GM04503 (cell line): ENCODE results near the gene PAF1.
"Not testable (repeated sequence)": the region's sequence is repeated elsewhere in the genome, so short reads cannot be mapped to it uniquely, and the experiment has no call there.

Source experiments
- DNase-seq: peaks from one replicate; pipeline ENCODE4 v3.0.0-alpha.2; 2012; ENCODE audit warnings: low read depth

The PAF1 gene

DNA sequence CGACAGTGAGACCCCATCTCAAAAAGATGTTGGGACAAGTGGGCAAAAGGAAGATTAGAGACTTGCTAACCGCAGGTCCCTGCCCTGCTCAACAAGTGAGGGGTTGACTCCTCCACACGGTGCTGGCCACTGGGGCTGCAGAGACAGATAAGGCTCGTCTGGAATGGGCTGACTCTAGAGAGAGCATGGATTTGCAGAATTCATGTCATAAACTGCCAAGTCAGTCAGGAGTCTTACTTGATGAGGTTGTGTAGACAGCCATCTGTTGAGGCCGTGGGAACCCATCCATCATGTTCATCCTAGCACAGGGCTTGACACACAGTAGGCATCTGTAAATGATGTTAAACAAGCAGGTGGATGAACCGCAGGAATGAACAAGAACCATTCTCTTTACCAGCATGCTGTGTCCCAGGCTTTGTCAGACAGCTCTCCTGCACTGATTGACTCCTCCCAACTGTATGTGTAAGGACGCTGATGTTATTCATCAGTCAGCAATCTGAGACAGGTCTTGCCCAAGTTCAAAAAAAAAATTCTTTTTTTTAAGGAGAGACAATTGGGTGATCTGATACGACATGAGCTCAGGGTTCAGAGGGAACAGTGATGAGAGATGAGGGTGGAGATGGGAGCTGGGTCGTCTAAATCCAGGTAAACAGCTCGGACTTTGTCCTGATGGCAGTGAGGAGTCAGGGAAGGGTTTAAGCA is 8.8 kb downstream of the PAF1 start:
- DNase-seq, result no peak

DNA sequence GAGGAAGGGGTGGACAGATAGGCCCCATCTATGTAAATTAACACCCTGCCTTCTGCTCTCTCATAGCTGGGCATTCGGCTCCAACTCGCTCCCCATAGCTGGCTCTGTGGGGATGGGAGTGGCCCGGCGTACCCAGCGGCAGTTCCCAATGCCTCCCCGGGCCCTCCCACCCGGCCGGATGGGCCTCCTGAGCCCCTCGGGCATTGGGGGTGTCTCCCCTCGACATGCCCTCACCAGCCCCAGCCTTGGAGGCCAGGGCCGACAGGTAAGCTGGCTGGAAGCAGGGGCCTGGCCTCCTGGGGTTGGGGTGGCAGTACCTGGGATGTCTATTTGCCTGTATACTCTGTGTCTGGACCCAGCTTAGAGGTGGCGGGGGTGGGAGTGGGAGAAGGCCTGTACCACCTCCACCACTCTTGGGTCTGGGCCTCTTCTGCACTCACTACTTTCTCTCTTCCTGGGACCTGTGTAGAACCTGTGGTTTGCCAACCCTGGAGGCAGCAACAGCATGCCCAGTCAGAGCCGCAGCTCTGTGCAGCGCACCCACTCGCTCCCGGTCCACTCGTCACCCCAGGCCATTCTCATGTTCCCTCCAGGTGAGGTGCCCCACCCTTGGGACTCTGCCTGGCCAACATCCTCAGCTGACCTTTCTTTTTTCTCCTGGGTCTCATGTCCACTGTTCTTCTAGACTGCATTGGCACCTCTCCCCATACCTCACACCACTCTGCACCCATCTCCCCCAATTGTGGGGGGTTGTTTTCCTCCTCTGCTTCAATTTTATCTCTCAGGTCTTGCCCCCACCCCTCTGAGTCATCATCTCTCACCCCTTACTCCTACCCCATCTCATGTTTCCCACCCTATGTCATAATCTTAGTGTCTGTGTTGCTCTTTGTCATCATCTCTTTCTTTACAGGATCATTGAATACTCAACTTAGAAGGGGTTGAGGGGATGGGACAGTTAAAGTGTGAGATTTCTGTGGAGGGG is 10.1 kb downstream of the PAF1 start:
- DNase-seq, result no peak

- DNase-seq, result no peak
Observed at GRCh38 chr19:39379865-39380396, 11.0 kb downstream of the PAF1 start.

GRCh38 chr19:39379366-39379765 is 11.5 kb downstream of the PAF1 start:
- not testable (repeated sequence) for DNase-seq

GRCh38 chr19:39377373-39378362 is 13.2 kb downstream of the PAF1 start:
- no peak for DNase-seq

DNA sequence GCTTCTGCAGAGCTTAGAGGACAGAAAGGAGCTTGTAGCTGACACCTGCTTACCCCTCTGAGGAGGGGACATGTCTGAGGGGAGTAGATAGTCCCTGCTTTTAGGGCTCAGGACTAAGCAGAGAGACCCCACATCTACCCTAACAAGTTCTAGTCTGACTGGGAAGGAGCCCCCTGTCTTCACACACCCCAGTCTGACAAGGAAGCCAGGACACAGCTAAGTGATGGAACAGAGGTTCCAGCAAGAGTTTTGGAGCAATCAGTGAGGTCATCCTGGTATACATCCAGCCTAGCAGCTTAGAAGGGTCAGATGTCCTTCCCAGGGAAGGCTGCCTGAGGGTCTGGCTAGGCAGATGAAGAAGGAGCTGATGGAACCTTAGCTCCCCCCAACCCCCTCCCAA is 15.0 kb downstream of the PAF1 start:
- no peak for DNase-seq

DNA sequence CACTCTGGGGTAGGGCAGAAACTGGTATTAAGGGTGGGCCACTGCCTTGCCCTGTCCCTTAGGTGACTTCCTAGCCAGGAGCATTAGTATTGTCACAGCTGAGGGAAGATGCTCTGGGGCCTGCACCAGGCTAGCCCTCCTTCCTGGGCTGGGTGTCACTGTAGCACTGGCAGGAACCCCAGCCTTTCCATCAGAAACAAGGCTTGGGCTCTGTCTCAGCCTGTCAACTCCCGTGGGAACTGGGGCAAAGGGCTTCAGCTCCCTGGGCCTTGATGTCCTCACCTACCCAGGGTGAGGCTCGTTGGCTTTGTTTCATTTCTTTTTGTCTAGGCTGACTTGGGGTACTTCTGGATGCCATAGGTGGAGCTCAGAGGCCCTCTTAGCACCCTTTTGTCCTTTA is 18.0 kb downstream of the PAF1 start:
- no peak for DNase-seq

DNA sequence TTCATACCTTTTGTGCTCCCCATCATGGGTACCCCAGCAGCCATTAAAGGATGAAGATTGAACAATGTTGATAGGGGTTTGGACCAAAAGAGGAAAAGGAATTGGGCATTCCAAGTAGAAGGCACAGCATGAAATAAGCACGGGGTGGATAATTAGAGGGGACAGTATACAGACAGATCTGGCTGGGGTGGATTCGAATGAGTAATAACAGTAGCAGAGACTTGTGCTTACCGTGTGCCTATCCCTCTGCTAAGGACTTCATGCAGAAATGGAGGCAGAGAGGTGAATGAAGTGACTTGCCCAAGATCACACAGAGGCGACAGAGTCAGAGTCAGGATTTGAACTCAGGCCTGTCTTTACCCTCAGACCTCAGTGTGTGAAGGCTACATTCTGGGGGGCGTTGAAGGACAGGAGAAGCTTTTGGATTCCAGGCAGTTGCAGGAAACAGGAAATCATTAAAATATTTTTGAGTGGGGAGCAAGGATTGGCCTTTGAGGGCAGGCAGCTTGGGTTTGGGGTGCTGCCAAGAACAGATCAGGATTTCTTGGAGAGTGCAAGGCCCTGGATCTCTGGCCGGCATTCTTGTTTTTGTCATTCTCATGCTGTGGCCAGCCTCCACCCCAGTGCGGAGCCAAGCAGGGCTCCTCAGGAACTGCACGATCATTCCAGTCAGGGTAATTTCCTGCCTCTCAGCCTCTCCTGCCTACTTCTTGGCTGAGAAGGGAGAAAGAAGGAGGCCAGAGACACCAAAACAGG is 18.7 kb downstream of the PAF1 start:
- DNase-seq, result peak; percentile 94

- DNase-seq, result no peak
Observed at GRCh38 chr19:39370735-39371134, 20.2 kb downstream of the PAF1 start.

GRCh38 chr19:39369200-39369599 is 21.7 kb downstream of the PAF1 start:
- no peak for DNase-seq

DNA sequence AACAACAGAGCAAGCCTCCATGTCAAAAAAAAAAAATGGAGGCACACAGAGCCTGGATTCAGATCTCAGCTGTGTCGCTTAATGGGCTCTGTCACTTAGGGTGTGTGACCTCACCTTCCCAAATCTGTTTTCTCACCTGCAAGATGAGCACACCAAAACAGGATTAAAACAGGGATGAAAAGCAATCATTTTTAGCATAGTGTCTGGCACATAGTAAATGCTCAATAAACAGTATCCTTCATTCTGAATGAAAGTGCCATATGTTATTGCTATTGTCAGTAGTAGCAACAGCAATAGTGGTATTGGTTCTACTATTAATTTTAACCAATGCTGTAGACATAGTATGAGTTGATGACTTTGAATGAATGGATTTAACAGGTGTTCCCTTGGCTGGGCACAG is 25.4 kb downstream of the PAF1 start:
- no peak for DNase-seq

DNA sequence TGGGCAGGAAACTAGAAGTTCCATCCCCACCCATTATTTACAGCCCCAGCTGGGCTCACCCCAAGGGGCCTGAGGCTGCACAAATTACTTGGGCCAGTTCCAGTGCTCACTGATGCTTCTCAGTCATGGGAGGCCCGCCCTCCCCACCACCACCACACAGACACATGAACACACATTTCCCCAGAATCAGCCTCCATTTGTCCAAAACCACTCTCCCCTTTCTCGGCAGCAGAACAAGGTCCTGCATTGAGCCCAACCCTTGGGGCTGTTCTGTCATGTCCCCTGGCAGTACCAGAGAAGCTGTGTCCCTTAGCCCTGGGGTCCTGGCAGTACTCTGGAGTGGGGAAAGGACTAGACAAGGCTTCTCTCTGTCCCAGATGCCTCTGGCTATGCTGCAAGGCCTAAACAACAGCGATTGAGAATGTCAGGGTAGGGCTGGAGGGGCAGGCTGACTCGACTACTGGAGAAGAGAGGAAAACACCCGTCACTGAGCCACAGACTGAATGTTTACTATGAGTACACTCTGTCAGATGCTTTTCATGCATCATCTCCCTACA is 26.9 kb downstream of the PAF1 start:
- DNase-seq, result no peak

- DNase-seq, result no peak
Observed at GRCh38 chr19:39362682-39363657, 27.9 kb downstream of the PAF1 start.

- DNase-seq, result no peak
Observed at GRCh38 chr19:39360599-39360998, 30.3 kb downstream of the PAF1 start.

DNA sequence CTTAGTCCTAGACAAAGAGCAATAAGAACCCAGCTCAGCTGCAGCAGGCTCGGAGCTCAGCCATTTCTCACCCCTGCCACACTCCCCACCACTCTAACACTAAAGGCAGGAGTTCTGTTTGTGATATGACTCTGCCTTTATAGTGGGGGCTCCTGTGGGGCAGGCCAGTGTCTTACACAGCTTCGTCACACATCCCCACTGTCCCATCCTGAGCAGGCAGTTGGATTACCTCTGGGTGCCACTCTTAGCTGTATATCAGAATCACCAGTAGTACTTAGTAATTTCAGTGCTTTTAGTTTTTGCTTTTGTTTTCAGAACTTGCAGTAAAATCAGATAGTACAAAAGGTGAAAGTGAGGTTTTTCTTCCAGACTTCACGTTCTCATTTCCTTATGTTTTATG is 31.9 kb downstream of the PAF1 start:
- no peak for DNase-seq

DNA sequence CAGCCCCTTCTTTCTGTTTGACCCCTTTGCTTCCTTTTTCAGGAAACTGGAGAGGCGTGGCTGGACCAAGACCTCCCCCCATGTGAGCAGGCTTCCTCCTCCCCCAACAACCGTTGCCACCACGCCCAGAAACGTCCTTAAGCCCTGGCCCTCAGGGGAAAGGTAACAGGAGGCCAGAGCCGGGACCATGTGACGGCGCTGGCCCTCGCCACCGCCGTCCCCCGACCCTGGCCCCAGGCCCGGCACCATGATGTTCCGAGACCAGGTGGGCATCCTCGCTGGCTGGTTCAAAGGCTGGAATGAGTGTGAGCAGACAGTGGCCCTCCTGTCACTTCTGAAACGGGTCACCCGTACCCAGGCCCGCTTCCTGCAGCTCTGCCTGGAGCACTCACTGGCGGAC is 34.3 kb downstream of the PAF1 start:
- DNase-seq, result no peak

DNA sequence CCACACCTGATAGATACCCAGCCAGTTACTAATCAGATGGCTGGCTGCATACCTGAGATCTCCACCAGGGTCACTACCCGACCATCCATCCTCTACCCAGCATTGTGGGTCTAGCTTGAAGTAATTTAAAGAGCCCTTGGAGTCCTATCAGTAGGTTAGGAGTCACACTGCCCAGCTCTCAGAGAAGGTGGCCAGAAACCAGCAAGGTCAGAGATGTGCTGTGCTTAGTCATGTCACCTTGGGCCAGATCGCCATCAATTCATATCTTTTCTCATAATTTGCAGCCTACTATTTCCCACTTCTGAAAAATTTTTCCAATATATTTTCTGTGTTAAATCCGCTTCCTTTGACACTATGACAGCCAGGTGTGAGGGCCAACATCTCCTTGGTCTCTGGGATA is 34.8 kb downstream of the PAF1 start:
- DNase-seq, result no peak

DNA sequence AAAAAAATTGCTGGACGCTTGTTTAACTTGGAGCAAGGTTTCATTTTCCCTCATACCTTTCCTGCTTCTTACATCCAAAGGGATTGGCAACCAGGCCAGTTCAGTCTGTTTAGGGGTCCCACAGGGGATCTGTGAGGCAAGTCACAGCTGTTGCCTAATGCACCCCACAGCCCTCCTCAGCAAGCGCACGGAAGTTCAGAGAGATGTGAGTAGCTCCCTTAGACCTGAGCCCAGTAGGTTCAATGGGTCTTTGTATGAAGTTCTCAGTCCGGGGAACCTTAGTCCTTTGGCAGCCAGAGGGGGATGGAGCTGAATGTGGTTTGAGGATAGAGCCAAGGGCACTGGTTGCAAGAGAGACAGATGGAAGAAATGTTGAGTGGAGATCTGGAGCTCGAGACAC is 35.7 kb downstream of the PAF1 start:
- no peak for DNase-seq
